ENCODE measurements around the gene ABCC3.
"Not testable (repeated sequence)": the region's sequence is repeated elsewhere in the genome, so short reads cannot be mapped to it uniquely, and the experiment has no call there.

Gene ABCC3

DNA sequence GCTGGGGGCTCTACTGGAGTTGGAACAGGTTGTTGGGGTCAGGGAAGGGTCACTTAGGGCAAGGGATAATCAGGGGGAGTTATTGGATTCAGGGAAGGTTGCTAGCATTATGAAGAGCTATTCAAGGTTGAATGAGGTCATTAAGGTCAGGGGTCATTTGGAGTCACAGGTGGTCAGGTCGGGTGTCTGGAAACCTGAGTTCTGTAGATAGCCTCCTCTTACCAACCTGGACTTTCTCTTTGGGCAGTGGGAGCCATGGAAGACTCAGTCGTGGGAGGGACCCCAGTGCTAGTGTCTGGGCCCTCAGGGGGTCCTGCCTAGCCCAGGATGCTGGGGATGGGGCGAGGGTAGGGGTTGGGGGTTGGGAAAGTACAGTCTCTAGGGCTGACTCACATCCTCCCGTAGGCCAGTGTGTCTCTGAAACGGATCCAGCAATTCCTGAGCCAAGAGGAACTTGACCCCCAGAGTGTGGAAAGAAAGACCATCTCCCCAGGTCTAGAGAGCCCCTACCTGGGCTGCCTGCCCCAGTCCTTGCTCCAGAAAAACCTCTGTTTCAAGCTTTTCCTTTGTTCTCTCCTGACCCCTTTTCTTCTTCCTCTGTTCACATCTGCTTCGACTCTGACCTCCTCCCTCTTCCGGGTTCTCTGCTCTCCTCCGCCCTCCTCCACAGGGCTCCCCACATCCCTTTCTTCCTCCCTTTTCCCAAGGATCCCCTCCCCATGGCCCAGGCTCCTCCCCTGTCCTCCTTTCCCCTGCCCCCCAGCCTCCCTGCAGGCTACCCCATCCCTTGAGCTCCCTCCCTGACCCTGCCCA lies 33.5 kb downstream of the ABCC3 start:
- DNase-seq: no peak

DNA sequence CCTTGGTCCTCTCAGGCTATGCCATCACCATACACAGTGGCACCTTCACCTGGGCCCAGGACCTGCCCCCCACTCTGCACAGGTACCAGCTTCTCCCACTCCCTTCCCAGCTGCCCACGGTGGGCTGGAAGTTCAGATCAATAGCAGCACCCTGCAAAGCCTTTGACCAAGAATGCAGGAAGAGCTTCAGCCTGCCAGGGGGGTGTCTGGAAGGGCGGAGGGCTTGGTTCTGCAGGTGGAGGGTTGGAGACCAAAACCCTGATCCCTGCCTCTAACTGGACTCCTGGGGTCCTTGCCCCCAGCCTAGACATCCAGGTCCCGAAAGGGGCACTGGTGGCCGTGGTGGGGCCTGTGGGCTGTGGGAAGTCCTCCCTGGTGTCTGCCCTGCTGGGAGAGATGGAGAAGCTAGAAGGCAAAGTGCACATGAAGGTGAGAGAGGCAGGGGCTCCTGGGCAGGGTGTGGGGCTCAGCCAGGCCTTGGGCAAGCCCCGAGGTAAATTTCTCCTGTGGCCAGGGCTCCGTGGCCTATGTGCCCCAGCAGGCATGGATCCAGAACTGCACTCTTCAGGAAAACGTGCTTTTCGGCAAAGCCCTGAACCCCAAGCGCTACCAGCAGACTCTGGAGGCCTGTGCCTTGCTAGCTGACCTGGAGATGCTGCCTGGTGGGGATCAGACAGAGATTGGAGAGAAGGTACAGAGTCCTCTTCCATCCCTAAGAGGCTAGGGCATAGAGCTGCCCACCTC lies 34.3 kb downstream of the ABCC3 start:
- no peak for DNase-seq

DNA sequence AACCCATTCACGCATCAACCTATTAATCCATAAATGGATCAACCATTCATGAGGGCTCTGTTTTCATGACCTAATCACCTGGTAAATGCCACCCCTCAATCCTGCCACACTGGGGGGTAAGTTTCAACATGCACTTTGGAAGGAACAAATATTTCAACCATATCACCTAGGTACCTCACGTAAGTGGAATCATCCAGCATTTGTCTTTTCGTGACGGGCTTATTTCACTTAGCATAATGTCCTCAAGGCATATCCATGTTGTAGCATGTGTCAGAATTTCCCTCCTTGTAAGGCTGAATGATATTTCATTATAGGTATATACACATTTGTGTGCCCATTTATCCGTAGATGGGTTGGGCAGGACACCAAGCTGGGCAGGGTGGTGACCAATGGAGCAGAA lies 37.4 kb downstream of the ABCC3 start:
- DNase-seq: no peak

DNA sequence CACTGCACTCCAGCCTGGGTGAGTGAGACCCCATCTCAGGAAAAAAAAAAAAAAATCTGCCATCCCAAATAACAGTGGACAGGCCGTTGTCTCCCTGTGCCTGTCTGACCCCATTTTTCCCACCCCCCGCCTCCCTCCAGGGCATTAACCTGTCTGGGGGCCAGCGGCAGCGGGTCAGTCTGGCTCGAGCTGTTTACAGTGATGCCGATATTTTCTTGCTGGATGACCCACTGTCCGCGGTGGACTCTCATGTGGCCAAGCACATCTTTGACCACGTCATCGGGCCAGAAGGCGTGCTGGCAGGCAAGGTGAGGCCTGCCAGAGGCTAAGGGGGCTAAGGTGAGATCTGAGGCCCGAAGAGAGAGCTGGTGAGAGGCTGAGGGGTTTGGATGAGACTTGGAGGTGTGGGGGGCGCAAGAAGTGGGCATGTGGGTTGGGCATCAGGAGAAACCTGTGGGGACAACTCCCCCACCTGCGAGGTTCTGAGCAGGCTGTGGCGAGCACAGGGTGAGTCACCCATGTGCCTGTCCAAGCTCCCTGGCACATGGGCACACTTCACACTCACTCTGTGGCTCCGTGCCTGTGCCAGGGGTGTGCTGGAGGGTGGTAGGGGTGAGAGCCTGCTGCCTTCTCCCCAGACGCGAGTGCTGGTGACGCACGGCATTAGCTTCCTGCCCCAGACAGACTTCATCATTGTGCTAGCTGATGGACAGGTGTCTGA lies 38.3 kb downstream of the ABCC3 start:
- DNase-seq: peak in 1 of 2 experiments; percentile 16

DNA sequence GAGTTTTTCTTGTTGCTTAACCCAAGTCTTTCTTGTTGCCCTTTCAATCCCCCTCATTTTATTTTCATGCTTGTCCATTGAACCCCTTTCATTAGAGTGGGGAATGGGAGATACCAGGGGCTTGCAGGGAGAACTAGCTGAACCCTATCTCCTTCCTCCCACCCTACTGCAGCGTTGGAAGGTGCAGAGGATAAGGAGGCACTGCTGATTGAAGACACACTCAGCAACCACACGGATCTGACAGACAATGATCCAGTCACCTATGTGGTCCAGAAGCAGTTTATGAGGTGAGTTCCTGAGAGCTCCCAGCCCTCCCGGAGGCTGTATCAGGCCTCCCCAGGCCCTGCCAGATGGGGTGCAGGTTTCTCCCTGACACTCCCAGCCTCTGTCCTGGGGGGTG lies 40.5 kb downstream of the ABCC3 start:
- DNase-seq: no peak

DNA sequence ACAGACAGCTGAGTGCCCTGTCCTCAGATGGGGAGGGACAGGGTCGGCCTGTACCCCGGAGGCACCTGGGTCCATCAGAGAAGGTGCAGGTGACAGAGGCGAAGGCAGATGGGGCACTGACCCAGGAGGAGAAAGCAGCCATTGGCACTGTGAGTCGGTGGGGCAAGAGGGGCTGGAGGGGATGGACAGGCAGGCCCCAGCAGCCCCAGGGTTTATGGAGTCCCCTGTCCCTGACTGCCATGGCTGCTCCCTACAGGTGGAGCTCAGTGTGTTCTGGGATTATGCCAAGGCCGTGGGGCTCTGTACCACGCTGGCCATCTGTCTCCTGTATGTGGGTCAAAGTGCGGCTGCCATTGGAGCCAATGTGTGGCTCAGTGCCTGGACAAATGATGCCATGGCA lies 40.9 kb downstream of the ABCC3 start:
- peak in 1 of 2 experiments; percentile 41 for DNase-seq

DNA sequence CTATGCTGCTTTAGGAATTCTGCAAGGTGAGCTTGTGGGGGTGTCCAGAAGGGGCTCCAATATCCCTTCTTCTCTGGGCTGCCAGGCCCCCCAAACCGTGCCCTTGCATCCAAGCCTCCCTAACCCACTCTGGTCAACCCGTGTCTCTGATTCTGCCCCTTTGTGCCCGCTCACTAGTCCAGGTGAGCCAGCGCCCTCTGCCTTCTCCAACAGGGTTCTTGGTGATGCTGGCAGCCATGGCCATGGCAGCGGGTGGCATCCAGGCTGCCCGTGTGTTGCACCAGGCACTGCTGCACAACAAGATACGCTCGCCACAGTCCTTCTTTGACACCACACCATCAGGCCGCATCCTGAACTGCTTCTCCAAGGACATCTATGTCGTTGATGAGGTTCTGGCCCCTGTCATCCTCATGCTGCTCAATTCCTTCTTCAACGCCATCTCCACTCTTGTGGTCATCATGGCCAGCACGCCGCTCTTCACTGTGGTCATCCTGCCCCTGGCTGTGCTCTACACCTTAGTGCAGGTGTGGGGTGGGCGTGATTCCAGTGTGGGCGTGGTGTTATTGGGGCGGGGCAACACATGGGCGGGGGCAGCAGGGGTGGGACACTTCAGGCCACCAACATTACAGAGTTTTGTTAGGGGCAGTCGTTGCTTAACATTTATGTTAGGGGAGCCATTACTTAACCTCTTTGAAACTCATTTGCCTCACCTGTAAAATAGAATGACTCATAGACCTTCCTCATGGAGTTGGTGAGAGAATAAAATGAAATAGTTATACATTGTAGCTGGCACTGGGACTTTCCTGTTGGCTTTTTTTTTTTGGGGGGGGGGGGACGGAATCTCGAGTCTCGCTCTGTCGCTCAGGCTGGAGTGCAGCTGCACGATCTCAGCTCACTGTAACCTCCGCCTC lies 41.6 kb downstream of the ABCC3 start:
- no peak for DNase-seq

DNA sequence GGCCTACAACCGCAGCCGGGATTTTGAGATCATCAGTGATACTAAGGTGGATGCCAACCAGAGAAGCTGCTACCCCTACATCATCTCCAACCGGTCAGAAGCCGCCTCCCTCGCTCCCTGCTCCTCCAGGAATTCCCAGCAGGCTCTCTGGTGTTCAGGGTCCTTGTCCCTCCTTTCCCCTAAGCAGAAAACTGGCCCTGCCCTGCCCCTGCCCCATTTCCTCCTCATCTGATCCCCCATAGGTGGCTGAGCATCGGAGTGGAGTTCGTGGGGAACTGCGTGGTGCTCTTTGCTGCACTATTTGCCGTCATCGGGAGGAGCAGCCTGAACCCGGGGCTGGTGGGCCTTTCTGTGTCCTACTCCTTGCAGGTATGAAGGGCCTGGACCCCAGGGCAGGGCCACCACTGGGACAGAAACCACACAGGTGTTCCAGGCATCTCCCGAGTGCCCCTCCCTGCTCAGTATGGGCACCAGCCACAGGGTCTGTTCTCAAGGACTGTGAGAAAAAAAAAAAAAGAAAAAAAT lies 43.2 kb downstream of the ABCC3 start:
- no peak for DNase-seq

DNA sequence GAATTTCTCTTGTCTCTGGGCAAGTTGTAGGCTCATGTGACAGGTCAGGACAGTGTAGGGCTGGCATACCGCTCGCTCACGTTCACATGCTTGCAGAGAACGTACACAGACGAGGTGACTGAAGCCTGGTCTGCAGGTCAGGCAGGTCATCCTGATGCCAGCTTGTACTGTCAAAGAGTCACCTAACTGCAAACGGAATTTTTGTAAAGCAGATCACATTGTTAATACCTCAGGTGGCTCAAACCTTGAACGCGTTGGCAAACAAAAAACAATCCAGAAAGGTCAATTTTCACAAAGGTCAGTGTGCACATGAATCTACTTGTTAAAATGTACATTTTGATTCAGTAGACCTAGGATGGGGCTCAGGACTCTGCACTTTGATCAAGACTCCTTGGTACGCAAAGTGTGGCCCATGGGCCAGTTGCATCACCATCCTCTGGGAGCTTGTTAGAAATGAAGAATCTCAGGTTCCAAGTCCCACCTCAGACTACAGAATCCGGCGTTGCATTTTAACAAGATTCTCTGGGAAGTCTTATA lies 44.4 kb downstream of the ABCC3 start:
- no peak for DNase-seq

DNA sequence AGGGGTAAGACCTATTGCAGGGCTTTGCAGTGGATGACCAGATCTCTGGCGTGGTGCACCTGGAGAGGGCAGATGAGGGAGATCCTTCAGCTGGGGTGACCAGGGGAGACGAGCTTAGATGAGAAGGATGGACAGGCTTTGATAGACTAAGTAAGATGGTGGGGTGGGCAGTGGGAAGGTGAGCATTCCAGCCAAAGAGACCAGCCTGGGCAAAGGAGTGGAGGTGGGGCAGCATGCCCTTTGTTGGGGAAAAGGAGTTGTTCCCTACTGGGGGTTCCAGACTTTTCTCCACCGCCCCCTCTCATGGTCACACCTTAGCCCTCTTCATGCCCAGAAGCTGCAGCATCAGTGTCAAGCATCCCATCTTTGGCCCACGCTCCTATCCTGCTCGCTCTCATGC lies 45.4 kb downstream of the ABCC3 start:
- no peak for DNase-seq

DNA sequence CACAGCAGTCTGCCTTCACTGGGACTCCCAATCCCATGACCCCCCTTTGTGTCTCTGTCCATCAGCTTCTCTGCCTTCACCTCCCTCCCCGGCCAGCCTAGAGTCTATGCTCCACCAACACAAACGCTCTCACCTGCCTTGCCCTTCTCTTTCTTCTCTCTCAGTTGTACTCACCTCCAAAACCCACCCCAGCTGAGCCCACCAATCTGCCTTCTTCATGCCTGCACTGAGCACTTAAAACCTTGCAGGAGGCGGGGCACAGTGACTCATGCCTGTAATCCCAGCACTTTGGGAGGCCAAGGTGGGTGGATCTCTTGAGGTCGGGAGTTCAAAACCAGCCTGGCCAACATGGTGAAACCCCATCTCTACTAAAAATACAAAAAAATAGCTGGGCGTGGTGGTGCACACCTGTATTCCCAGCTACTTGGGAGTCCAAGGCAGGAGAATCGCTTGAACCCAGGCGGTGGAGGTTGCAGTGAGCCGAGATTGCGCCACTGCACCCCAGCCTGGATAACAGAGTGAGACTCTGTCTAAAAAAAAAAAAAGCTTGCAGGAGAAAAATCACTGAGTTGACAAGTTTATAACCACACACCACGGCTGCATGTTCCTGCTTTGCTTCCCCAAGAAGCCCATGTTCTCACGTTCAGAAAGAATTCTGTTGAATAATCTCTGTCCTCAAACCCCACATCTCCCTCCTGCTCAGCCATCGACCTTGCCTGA lies 46.0 kb downstream of the ABCC3 start:
- DNase-seq: not testable (repeated sequence)

DNA sequence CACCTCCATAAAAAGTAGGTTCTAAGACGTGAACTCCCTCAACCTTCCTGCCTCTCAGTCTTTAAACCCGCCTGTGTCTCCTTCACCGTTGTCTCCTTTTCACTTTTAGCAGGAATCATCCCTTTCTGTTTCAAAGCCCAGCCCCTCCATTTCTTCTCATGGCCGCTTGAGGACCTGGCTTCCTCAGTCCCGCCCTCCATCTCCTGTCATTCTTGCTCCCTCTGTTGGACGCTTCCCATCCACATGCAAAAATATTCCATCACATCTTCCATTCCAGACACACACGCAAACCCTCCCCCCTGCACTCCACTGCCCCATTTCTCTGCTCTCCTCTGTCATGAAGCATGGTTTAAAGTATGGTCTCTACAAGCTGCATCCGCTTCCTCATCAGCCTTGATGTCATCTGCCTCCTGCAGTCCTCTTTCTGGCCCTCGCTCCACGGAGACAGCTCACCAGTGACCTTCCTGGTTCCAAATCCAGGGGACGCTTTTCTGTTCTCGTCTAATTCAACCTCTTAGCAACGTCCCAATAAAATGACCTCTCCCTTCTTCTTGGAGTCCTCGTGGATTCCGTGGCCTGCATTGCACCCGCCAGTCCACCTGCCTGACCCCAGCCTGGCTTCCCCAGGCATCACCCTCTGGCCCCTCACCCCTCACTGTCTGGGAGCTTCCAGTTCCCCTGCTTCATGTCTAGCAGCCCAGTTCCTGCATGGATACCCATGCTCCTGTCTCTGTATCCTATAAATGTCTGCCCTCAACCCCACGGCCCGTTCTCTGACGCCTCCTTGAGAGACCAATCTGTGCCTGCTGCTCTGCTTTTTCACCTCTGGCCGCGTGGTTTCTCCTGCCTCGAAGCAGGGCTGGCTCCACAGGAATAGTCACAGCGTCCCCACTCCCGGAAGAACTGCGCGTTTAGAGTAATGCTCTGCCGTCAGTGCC lies 46.9 kb downstream of the ABCC3 start:
- peak; percentile 30 to 48 for DNase-seq

DNA sequence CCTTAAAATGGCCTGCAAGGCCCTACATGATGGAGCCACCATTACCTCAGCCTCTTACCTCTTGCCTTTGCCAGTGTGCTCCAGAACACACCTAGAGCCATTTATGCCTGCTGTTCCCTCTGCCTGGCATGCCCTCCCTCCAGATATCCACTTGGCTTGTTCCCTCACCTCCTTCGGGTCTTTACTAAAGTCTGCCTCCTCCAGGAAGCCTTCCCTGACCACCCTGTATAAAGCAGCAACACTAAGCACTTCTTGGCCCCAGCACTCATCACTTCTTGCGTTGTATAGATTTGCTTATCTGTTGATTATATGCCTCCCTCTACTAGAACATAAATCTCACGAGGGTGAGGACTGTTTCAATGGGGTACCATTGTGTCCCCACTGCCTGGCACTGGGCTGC lies 47.8 kb downstream of the ABCC3 start:
- DNase-seq: no peak

DNA sequence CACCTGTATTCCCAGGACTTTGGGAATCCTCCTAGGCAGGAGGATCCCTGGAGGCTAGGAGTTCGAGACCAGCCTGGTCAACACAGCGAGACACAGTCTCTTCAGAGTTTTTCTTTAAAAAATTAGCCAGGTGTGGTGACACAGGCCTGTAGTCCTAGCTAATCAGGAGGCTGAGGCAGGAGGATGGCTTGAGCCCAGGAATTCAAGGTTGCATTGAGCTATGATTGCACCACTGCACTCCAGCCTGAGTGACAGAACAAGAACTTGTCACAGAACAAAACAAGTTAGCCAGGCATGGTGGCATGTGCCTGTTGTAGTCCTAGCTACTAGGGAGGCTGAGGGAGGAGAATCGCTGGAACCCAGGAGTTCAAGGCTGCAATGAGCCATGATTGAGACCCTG lies 48.3 kb downstream of the ABCC3 start:
- DNase-seq: no peak

DNA sequence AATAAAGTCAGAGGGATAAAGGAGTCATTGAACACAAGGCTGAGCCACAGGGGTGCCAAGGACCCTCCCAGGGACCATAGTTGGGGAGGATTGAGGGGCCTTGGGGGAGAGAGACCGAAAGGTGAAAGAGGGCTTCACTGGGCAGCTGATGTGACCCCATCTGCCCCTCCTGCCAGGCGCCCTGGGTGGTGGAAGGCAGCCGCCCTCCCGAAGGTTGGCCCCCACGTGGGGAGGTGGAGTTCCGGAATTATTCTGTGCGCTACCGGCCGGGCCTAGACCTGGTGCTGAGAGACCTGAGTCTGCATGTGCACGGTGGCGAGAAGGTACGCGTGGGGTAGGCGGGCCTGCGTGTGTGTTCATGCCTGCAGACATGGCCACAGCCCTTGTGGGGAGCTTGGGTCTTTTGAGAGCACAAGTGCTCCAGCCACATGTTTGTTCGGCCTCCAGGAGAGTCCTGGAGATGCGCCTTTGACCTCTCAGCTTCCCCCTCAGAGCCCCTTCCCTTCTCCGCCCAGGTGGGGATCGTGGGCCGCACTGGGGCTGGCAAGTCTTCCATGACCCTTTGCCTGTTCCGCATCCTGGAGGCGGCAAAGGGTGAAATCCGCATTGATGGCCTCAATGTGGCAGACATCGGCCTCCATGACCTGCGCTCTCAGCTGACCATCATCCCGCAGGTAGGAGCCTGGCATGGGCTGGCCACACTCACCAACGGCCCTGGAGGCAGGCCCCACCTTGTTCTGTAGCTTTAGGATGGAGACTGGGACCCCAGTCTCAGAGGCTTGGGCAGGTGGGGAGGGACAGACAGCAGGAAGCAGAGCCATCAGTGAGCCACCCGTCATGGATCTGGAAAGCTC lies 49.0 kb downstream of the ABCC3 start:
- DNase-seq: no peak

DNA sequence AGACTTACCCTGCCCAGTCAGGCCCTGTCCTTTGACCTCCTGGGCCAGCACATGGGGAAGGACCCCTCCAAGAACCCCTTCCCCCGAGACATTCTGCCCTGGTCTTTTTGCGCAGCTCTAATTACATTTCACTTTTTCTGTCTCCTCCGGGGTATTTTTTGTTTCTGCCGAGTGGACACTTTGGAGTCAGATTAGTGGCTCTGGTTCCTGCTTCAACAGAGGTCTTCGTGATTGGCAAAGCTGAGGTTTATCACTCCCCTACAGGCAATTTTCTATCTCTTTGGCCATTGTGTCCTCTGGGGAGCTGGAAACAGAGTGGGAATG lies 49.6 kb downstream of the ABCC3 start:
- no peak for DNase-seq

DNA sequence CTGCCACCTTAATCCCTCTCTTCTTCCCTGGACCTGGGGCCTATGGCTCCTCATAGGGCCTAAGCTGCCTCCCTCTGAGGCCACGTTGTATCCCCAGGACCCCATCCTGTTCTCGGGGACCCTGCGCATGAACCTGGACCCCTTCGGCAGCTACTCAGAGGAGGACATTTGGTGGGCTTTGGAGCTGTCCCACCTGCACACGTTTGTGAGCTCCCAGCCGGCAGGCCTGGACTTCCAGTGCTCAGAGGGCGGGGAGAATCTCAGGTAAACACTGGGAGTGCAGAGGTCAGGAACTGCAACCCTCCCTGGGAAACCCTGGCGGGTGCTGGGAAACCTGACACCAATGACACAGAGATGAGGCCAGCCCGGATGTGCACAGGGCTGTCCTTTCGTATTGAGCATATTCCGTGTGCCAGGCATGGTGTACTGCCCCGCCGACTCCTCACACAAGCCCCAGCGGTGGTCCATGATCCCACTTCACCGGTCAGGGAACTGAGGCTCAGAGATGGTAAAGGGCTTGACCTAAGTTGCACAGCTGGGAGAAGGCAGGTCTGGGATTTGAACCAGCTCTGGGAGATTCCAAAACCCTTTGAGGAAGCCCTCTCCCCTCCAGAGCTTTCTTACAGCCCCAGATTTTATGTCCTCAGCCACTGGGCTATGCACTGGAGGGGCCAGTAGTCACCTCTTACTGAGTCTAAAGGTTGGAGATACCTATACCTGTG lies 50.1 kb downstream of the ABCC3 start:
- DNase-seq: no peak

DNA sequence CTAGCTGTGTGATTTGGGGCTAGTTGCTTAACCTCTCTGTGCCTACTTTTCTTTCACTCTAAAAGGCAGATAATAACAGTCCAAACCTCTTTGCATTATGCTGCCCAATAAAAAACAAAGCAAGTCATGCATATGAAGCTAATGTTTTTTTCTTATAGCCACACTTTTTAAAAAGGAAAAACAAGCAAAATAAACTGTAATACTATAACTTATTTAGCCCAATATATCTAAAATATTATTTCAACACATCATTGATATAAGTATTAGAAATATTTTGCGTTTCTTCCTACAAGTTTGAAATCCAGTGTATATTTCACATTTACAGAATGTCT lies 50.6 kb downstream of the ABCC3 start:
- DNase-seq: no peak
